GM19239 (cell line): ENCODE measurements around the gene TMX4.
"Not testable (repeated sequence)": the region's sequence is repeated elsewhere in the genome, so short reads cannot be mapped to it uniquely, and the experiment has no call there.

ENCODE experiments used
- DNase-seq: peaks from one replicate; pipeline ENCODE4 v3.0.0; 2011; ENCODE audit warnings: low spot score; ENCODE audit not compliant: insufficient read length
- FAIRE-seq: peaks from 2 replicates; lab custom pipeline; 2011; peaks lifted over from hg19 to GRCh38; lab: Jason Lieb, UNC

Gene TMX4, protein sequence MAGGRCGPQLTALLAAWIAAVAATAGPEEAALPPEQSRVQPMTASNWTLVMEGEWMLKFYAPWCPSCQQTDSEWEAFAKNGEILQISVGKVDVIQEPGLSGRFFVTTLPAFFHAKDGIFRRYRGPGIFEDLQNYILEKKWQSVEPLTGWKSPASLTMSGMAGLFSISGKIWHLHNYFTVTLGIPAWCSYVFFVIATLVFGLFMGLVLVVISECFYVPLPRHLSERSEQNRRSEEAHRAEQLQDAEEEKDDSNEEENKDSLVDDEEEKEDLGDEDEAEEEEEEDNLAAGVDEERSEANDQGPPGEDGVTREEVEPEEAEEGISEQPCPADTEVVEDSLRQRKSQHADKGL

DNA sequence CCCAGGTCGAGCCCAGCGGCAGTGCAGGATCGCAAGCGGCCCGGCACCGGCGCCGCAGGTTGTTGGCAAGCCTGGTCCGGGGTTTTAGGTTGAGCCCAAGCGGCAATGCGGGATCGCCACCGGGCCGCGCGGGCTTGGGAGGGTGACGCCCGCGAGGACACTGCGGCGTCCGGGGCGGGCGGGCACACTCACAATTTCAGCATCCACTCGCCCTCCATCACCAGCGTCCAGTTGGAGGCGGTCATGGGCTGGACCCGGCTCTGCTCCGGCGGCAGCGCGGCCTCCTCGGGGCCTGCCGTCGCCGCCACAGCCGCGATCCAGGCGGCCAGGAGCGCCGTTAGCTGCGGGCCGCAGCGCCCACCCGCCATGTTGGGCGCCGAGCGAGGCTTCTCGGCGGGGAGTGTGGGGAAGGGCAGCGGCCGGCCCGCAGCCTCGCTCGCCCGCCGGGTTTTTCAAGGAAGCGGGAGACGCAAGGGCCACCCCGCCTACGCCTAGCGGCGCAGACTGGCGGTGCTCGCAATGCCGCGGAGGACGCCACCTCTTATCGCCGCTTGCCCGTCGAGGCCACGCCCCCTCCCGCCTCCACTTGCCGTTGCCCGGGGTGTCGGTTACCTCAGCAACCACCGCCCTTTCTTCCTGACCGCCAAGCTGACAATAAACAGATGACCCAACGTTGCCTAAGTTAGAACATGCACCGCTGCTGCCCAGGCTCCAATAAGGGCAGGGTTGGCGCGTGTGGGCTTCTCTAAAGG, at the start of gene TMX4:
Gene TMX4 (minus strand): TSS at position 516 of the 752 bp plus-strand sequence. CDS start 148 bp downstream, at position 368.
- FAIRE-seq: peak; percentile 95
- DNase-seq: peak; percentile 67

GRCh38 chr20:8067082-8067481, 47.5 kb upstream of the TMX4 start:
- DNase-seq: no peak
- FAIRE-seq: no peak

GRCh38 chr20:8066662-8067061, 47.1 kb upstream of the TMX4 start:
- no peak for DNase-seq
- FAIRE-seq: no peak

GRCh38 chr20:8065691-8066090, 46.1 kb upstream of the TMX4 start:
- no peak for FAIRE-seq
- no peak for DNase-seq

DNA sequence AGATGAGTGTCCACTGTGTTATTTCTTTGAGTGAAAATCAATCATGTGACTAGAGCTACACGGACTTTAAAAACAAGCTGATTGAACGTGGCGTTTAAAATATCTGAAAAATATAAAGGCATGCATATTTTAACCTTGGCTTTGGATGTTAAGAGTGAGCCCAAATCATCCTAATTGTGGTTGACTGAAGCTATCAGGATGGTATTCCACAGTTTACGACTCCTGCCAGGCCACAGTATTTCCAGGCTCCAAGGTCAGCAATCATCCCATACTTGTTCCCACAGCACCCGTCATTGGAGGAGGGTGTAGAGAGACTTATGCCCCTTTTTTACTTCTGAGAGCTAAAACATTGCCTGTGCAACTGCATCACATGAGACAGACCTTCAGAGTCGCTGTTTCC, 43.2 kb upstream of the TMX4 start:
- DNase-seq: no peak
- FAIRE-seq: no peak

GRCh38 chr20:8061861-8062518, 42.4 kb upstream of the TMX4 start:
- FAIRE-seq (no peak), DNase-seq (no peak)

DNA sequence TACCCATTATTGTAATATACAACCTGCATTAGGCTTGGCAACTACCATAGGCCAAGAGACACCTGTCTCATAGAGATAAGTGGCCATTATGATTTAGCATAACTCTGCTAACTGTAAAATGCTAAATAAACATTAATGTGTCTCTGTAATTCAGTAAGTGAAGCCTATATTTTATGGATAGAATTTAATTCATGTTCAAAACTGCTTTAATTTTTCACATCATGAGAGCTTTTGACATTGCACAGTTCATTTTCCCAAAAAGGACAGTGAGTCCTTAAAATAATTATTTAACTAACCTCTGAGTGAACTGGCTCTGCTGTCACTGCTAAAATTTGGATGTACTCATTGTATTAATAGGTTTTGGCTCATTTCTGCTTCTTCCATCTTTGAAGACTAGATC, 41.4 kb upstream of the TMX4 start:
- FAIRE-seq (no peak), DNase-seq (no peak)

- no peak for FAIRE-seq
- no peak for DNase-seq
Measured at GRCh38 chr20:8057871-8058270, 38.3 kb upstream of the TMX4 start.

GRCh38 chr20:8055096-8055495, 35.5 kb upstream of the TMX4 start:
- FAIRE-seq: no peak

GRCh38 chr20:8050157-8050837, 30.7 kb upstream of the TMX4 start:
- DNase-seq (no peak), FAIRE-seq (no peak)

More at GRCh38 chr20:8055096-8055495, 35.5 kb upstream of the TMX4 start:
- DNase-seq: no peak

GRCh38 chr20:8049310-8049709, 29.7 kb upstream of the TMX4 start:
- DNase-seq (no peak), FAIRE-seq (no peak)

- DNase-seq (no peak), FAIRE-seq (no peak)
Measured at GRCh38 chr20:8045946-8046345, 26.4 kb upstream of the TMX4 start.

GRCh38 chr20:8043687-8044282, 24.2 kb upstream of the TMX4 start:
- FAIRE-seq: peak; percentile 87
- DNase-seq: no peak

DNA sequence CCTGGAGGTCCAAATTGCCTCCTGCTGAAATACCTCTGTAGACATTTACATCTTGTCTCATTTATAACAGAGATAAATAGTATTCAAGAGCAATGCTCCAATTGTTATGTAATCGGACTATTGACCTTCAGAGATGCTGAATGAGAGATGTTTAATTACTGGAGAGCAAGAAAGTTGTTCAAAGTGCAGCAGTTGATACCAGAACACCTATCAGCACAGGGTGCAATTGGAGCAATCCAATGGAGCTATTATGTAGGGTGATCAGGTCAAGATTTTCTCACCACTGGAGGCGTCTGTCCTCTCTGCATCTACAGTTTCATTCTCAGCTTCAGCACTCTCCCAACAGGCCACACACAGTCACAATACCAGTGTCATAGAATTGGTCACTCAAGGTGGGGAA, 19.5 kb upstream of the TMX4 start:
- no peak for DNase-seq
- no peak for FAIRE-seq

GRCh38 chr20:8036771-8037170, 17.2 kb upstream of the TMX4 start:
- no peak for FAIRE-seq
- no peak for DNase-seq

GRCh38 chr20:8033151-8033841, 13.7 kb upstream of the TMX4 start:
- FAIRE-seq: no peak

GRCh38 chr20:8032499-8032898, 12.9 kb upstream of the TMX4 start:
- no peak for FAIRE-seq
- DNase-seq: no peak

More at GRCh38 chr20:8033151-8033841, 13.7 kb upstream of the TMX4 start:
- no peak for DNase-seq

GRCh38 chr20:8031539-8031938, 12.0 kb upstream of the TMX4 start:
- not testable (repeated sequence) for FAIRE-seq, DNase-seq

GRCh38 chr20:8021541-8022269, 2.1 kb upstream of the TMX4 start:
- no peak for FAIRE-seq
- DNase-seq: no peak
